8988T (cell line): Measurements from ENCODE around the gene MOV10L1.
"Not testable (repeated sequence)": the region's sequence is repeated elsewhere in the genome, so short reads cannot be mapped to it uniquely, and the experiment has no call there.

Experiments used
- DNase-seq: peaks from one replicate; pipeline ENCODE4 v3.0.0; 2011

Gene MOV10L1

DNA sequence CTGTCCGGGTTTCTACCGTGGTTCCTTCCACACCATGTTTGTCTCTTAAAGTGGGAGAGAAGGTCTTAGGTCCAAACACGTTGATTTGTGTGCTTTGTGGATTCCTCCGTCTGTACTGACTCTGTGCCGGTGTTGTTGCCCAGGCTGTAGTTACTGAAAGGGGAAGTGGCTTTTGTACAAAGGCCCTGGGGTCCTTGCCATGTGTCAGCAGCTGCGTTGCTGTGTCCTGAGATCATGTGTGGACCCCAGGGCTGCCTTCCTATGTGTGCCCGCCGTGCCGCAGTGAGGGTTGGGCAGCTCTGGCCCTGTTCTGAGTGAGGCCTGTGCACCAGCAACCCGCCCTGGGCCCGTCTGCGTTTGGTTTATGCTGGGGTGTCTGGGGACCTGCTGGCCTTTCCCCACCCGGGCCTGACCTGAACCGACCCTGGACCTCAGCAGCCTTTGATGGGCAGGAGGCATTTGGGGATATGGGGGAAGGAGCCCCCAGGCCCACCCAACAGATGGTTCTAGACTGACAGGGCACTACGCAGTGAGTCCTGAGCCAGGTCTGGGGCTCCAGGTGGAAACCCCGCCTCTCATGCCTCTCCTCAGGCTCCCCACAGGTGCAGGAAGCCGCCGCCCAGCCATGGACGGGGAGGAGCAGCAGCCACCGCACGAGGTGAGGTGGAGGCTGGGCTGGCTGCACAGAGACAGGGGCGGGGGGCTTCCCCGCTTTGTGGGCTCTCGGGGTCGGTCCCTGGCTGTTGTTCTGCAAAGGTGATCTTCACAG, 102.8 kb downstream of the MOV10L1 start:
- DNase-seq = no peak

DNA sequence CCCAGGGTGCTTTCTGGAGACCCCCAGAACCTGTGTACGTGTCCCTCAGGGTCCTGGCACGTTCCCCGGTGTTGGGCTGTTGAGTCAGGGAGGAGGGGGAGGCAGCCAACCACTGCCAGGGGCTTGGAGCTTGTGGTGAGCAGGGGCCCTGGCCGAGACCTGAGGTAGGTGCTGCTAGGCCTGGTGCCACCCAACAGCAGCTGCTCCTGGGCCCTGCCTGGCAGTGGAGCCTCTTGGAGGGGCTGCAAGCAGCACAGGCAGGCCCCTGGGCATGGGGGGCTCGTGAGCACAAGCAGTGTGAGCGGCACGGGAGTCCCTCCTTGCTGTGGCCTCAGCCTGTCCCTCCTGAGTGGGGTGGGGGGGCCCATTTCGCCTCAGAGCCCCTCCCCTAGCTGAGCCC, 103.8 kb downstream of the MOV10L1 start:
- no peak for DNase-seq

DNA sequence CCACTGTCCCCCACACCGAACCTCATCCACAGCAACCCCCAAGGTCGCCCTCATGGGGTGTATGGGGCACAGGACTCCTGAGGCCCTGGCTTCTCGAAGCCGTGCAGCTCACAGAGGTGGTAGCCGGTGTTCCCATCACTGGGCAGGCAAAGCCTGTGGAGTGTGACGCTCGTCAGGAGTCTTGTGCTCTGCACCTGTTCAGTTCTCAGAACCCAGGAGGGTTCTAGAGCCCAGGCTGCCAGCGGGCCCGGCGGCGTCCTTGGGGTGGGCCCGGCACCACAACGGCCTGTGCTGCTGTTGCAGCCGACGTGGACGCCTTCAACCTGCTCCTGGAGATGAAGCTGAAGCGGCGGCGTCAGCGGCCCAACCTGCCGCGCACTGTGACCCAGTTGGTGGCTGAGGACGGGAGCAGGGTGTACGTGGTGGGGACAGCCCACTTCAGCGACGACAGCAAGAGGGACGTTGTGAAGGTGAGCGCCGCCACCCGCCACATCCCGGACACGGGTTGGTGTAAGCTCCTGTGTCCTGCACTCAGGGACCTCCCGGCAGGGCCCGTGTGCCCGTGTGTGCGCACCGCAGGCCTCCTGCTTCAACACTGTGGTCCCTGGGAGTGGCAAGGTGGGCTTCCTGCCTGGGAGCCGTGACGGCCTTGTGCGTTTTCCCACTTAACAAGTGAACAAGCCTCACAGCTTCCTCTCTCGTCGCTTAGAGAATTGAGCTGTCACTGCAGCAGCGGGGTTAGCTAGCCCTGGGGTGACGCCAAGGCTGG, 104.4 kb downstream of the MOV10L1 start:
- DNase-seq = no peak

DNA sequence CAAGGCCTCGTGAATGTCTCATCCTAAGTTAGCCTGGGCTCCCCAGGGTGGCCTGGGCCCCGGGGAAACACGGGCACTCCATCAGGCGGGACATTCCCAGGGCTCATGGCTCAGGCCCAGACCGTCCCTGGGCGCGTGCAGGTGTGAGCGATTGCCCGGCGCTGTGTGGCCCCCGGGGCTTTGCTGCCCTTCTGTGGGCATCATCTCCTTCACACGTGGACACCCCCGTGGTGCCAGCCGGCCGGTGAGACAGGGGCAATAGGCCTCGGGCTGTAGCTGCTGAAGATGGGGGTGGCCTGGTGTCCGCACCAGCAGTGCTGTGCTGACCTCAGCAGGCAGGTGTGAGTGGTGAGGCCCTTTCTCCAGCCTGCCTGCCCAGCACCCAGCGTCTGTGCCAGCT, 106.5 kb downstream of the MOV10L1 start:
- no peak for DNase-seq

DNA sequence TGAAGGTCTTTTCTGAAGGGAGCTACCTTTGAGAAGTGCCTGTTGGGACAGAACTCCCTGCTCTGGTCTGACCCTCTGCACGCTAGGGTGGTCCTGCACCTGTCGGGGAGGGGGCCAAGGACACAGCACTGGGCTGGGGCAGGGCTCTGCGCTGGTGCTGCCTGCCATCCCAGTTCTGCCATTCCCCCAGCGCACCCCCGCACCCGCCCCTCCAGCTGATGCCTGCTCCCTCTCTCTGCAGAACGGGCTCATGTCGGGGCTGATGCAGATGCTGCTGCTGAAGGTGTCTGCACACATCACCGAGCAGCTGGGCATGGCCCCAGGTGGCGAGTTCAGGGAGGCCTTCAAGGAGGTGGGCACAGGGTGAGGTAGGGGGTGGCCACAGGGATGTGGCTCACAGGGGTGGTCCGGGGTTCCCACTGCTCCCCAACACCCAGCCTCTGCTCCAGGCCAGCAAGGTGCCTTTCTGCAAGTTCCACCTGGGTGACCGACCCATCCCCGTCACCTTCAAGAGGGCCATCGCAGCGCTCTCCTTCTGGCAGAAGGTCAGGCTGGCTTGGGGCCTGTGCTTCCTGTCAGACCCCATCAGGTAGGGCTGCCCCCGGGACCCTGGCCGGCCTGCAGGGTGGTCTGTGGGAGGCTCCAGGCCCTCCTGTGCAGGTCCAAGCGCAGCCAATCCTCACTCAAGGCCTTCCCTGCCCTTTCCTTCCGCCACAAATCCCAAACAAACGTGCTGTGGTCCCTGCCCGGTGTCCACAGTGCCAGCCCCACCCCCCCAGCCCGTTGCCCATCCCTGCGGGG, 107.4 kb downstream of the MOV10L1 start:
- DNase-seq = no peak

DNA sequence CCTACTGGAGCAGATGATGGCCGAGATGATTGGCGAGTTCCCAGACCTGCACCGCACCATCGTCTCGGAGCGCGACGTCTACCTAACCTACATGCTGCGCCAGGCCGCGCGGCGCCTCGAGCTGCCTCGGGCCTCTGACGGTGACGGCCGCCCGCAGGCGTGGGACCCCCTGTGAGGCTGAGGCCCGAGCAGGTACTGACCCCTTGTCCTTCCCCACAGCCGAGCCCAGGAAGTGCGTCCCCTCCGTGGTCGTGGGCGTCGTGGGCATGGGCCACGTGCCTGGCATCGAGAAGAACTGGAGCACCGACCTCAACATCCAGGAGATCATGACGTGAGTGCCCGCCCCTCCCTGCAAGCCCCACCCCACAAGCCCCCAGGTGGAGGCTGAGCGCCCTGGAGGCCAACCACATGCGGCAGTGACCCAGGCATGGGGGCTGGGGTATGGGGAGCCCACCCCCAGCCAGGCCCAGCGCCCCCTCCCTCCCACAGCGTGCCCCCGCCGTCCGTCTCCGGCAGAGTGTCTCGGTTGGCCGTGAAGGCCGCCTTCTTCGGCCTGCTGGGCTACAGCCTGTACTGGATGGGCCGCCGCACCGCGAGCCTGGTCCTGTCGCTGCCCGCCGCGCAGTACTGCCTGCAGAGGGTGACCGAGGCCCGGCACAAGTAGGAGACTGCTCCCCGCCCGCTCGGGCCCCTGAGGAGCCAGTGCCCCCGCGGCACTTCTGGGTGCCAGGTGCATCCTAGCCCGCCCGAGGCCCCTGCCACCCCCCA, 108.2 kb downstream of the MOV10L1 start:
- DNase-seq = no peak

DNA sequence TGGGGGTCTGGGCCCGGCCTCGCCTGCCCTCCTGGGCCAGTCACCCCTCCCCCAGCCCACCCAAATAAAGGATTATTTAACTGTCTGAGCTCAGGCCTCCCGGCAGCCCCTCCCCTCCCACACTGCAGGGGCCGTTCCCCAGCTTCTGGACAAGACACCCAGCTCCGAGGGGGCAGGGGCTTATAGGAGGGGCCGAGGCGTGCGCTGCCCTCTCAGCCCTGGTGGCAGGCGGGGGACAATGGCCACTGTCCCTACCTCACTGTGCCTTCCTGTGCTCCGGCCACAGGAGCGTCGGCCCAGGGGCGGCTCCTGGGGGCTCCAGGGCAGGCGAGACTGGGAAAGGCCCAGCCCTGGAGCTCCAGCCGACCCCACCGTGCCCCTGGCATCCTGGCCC, 108.8 kb downstream of the MOV10L1 start:
- no peak for DNase-seq

DNA sequence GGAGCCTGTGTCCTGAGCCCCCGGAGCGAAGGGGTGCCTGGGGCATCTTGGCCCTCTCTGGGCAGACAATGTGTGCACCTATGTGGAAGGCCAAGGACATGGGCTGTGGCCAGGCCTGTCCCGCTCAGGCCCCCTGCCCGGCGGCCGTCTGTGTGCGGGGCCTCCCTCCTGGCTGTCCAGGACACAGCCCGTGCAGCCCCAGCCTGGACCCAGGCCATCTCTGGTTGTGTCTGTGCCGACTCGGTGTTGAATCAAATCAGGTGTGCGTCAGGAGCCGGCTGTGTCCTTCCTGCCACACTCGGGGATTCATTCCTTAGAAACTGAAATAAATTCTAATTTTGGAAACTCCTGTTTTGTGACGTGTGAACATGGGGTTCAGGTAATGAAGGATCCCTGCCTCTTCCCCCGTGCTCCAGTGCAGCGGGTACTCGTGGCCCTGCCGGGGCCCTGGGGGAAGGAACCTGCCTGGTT, 109.5 kb downstream of the MOV10L1 start:
- DNase-seq = no peak

DNA sequence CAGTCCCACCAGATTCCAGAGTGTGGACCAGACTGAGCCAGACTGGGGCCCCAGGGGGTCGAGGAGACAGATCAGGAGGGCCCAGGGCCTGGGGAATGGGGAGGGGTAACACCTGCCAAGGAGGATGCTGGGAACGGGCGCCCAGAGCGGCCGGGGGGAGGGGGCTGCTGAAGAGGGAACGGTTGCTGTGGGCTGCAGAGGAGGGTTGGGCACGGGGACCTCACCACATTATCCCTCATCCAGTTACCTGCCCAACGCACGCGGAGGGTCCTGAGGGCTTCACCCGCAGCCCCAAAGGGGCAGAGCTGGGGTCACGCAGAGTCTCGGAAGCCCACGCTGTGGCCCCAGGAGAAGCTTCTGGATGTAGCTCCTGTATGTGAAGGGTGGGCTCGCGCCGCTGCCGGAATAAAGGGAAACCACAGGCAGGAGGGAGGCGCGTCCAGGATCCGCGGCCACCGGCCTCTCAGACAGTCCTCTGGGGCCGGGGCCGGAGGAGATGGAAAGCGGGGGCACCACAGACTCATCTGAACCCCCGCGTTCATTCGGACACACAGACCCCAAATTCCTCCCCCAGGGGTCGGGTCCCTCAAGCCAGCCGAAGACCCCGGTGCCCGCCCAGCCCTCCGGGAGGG, 110.1 kb downstream of the MOV10L1 start:
- DNase-seq = no peak

DNA sequence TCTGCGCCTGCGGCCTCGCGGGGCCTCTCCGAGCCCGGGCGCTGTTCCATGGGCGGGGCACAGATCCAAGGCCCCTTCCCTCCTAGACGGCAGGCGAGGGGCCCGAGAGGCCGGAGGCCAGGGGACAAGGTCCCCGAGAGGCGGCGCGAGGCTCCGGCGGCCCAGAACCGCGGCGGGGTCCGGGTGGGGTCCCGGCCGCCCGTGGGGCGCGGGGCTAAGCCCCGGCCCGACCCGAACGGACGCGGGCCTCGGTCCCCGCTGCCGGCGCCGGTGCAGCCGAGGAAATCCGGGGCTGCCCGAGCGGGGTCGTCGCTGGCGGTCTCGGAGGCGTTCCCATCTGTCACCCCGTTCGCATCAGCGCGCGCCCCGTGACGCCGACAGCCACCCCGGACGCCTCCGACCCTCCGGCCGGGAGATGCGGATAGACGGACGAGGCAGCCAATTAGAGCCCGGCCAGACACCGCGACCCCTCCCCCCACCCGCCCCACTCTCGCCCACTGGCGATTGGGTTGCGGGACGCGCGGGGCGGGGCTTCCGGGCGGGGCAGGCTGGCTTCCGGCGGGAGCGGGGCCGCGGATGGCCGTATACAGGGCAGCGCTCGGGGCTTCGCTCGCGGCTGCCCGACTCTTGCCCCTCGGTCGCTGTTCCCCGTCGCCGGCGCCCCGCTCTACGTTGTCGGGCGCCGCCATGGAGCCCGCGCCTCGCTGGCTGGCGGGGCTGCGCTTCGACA, 110.8 kb downstream of the MOV10L1 start, which contains the start of gene SELENOO:
Gene SELENOO, plus strand, starts transcription at position 551 of the 730 bp plus-strand sequence. Its CDS starts 26 bp downstream, at position 577.
- DNase-seq = peak; percentile 96

DNA sequence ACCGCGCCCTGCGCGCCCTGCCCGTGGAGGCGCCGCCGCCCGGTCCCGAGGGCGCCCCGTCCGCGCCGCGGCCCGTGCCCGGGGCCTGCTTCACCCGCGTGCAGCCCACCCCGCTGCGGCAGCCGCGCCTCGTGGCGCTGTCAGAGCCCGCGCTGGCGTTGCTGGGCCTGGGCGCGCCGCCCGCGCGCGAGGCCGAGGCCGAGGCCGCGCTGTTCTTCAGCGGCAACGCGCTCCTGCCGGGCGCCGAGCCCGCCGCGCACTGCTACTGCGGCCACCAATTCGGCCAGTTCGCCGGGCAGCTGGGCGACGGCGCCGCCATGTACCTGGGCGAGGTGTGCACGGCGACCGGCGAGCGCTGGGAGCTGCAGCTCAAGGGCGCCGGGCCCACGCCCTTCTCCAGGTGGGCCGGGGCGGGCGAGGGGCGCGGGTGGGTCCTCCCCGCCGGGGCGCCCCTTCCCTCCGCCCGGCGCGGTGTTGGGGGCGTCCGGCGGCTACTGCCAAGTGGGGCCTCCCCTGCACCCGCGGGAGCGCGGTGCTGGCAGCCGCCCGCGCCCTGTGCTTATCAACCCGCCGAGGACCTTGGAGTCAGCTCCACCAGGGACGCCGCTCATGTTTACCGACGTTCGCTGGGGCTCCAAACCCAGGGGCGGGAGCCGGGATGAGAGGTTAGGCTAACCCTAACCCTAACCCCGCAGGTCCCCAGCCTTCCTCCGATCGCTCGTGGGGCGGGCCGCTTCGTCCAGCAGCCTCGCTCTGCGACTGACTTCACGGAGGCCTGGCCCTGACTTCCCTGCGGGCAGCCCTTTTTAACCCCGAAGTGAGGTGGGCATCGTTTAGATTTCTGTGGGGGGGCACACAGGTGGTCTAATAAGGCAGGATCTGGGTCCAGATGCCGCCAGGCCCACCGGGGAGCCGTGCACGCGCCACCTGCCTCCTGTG, 111.7 kb downstream of the MOV10L1 start:
- DNase-seq = no peak

DNA sequence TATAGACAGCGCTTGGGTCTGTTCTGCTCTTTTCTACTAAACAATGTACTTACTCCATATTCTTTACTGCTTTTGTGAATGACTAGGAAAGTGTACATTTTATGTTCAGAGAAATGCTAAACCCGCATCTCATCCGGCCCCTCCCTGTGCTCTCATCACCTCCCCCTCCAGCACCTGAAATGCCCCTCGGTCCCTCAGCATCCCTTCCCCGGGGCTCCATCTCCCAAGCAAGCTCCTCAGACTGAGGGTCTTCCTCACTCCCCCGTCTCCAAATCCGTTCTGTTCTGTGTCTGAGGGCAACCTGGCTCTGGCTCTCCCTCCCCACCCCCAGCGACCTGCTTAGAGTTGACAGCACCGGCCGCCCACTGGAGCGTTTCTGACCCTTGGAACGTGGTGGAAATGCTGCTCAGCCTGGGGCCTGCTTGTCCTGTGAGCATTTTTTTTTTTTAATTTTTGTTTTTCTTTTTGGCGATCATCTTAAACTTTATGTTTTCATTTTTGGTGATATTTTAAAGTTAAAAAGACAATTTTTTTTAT, 112.4 kb downstream of the MOV10L1 start:
- DNase-seq = no peak

DNA sequence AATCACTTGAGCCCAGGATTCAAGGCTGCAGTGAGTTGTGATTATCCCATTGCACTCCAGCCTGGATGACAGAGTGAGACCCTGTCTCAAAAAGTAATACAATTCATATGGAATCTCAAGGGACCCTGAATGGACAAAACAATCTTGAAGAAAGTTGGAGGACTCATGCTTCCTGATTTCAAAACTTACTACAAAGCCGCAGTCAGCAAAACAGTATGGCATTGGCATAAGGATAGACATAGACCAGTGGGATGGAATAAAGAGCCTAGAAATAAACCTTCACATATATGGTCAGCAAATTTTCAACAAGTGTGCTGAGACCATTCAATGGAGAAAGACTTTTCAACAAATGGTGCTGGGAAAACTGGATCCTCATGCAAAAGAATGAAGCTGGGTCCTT, 113.5 kb downstream of the MOV10L1 start:
- no peak for DNase-seq

DNA sequence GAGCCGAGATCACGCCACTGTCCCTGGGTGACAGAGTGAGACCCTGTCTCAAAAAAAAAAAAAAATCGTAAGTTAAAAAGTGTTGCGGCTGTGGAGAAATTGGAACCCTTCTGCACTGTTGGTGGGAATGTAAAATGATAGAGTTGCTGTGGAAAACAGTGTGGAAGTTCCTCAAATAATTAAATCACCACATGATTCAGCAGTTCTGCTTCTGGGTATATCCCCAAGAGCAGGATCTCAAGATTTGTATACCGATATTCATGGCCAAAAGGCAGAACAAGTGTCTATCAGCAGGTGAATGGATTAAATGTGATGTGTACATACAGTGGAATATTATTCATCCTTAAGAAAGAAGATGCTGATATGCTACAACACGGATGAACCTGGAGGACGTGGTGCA, 114.8 kb downstream of the MOV10L1 start:
- DNase-seq = no peak

DNA sequence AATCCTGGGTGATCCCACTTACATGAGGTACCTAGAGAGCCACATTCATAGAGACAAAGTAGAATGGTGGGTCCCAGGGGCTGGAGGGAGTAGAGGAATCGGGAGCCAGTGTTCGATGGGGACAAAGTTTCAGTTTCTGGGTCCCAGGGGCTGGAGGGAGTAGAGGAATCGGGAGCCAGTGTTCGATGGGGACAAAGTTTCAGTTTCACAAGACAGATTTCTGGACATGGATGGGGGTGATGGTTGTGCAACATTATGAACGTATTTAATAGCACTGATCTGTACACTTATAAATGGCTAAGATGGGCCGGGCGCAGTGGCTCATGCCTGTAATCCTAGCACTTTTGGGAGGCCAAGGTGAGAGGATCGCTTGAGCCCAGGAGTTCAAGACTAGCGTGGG, 115.2 kb downstream of the MOV10L1 start:
- not testable (repeated sequence) for DNase-seq

DNA sequence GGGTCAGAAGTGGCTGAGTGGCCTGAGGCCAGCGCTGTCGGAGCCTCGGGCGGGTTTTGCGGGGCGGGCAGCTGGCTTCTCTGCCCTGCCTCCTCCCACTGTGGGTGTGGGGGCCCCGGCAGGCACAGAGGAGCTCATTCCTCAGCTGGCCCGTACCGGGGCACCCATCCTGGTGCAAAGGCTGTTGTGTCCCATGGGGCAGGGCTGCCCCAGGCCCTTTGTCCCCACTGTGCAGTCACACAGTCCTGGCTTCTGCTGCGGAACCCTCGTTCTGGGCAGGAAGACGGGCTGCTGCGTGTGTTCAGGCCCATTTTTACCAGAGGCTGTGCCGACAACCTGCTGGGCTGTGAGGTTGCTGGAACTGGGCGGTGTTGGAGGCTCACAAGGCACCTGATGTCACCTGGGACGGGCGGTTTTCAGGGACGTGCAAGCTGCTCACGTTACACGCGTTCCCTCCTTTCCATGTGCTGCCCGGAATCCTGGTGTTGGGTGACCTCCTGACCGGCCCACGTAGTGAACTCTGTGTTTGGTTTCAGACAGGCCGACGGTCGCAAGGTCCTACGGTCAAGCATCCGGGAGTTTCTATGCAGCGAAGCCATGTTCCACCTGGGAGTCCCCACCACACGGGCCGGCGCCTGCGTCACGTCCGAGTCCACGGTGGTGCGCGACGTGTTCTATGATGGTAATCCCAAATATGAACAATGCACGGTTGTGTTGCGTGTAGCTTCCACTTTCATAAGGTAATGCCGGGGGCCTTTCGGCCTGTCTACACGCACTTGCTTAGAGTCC, 116.2 kb downstream of the MOV10L1 start:
- DNase-seq = no peak

DNA sequence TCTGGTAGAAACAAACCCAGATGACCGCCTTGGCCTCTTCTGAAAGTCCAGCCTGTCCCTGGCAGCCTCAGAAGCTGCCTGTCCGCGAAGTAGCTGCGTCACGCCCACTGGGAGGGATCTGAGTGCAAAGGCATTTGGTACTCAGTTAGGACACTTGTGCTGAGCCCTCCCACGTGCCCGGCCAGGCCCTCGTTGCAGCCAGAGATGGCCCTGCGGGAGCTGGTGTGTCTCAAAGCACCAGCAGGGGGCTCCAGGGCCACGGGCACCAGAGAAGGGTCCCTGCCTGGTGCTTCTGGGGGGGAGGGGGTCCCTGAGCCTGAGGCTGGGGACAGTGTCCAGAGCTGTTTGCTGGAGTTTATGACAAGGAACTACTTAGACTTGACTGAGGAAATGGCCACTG, 116.8 kb downstream of the MOV10L1 start:
- DNase-seq = peak; percentile 87

DNA sequence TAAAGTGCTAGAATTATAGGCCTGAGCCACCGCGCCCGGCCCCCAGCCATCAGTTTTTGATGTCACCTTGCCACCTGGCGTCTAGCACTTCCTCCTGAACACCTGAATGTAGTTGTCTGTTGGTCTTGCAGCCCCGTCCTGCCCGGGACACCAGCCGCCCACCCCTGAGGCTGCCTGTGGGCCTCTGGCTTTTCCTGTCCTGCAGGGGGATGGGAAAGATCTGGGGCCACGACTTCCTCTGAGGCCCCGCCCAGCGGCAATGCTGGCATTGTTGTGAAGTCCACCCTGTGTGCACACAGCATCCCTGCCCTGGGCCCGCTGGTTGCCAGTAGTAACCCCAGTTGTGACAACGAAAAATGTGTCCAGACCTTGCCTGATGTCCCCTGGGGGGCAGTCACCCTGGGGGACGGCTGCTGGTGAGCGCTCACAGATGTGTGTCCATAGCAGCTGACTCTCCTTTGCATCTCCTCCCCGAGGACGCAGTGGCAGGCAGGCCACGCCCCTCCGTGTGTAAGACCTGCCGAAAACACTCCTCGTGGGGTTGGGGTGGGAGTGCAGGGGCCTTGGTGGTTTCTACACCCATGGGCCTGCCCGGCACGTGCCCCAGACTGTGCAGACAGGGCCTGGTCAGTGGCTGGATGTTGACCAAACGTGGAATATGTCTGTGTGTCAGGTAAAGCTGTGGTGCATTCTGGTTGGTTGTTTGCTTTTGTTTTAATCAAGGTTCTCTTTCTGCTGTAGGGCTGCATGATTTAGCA, 117.8 kb downstream of the MOV10L1 start:
- no peak for DNase-seq
